Vagina (tissue), 2 donors: ENCODE results near the gene PIGQ.

ENCODE experiments used
- POLR2A ChIP-seq, 2 donors: fragments of 450-650 bp; IDR thresholded peaks; one replicate each; pipeline ENCODE4 v1.6.1; 2017; ENCODE audit warnings: antibody characterized with exemption in 2 of 2, mild to moderate bottlenecking in 2 of 2, moderate library complexity in 2 of 2
- POLR2AphosphoS5 ChIP-seq, 2 donors: sonication (generic); formaldehyde crosslinking; IDR thresholded peaks; one replicate each; pipeline ENCODE4 v1.9.0; 2017; ENCODE audit warnings: antibody characterized with exemption in 2 of 2, mild to moderate bottlenecking in 2 of 2, low read depth in 1 of 2; ENCODE audit not compliant: insufficient read depth in 1 of 2
- TF ChIP-seq, protein P1 (sequence below), 3 experiments: fragments of 450-650 bp in 2 of 3; fragments of 200-600 bp in 1 of 3; sonication (generic) in 1 of 3; IDR thresholded peaks; one replicate each; pipeline ENCODE4 v1.5.1; 2017 to 2019; ENCODE audit warnings: antibody characterized with exemption in 3 of 3, mild to moderate bottlenecking in 2 of 3, moderate library complexity in 2 of 3

DNA sequence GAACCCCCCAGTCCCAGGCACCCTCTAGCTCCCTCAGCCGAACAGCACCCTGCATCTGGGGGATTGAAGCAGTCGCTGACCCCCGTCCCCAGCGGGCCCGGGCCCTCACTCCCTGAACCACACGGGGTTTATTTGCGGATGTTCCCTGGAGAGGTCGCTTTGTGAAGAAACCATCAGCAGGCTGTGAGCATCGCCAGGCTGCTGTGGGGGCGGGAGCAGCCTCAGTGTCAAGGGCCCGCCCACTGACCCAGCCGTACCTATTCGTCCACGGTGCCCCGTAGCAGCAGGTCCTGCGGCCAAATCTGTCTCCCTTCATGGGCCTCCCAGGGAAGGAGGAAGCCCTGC lies 13.7 kb downstream of the PIGQ start:
- TF ChIP-seq POLR2A (IDR thresholded peaks at IDR 0.05) (no peak), POLR2AphosphoS5 (IDR thresholded peaks at IDR 0.05; ENCODE audit: insufficient read depth in 1 of 2, low read depth in 1 of 2) (no peak)
- TF ChIP-seq, protein P1, sequence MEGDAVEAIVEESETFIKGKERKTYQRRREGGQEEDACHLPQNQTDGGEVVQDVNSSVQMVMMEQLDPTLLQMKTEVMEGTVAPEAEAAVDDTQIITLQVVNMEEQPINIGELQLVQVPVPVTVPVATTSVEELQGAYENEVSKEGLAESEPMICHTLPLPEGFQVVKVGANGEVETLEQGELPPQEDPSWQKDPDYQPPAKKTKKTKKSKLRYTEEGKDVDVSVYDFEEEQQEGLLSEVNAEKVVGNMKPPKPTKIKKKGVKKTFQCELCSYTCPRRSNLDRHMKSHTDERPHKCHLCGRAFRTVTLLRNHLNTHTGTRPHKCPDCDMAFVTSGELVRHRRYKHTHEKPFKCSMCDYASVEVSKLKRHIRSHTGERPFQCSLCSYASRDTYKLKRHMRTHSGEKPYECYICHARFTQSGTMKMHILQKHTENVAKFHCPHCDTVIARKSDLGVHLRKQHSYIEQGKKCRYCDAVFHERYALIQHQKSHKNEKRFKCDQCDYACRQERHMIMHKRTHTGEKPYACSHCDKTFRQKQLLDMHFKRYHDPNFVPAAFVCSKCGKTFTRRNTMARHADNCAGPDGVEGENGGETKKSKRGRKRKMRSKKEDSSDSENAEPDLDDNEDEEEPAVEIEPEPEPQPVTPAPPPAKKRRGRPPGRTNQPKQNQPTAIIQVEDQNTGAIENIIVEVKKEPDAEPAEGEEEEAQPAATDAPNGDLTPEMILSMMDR (IDR thresholded peaks at IDR 0.05), result no peak
